IMR-90 (cell line): ENCODE measurements around the gene SDR9C7. TPM values are rescaled to one million over a fixed set of nuclear protein-coding genes. Genes with fewer than 3 reads are reported as not detected.
"Not testable (repeated sequence)": the region's sequence is repeated elsewhere in the genome, so short reads cannot be mapped to it uniquely, and the experiment has no call there.

Experiments
- ATAC-seq: fragments of 200-7000 bp; cut with Tn5 transposase; 2 replicates; pipeline ENCODE4 v1.9.1; 2020; ENCODE audit warnings: low read depth, mild to moderate bottlenecking, moderate library complexity
- BruUV-seq: library from RNA; stranded (reverse); fragments of 400-500 nt; replicated peaks from 2 replicates; lab custom pipeline; 2021; lab: Mats Ljungman, UMichigan
- CTCF ChIA-PET: fragments of 300-600 bp; formaldehyde crosslinking; extraction: SDS; loops from one replicate; lab custom pipeline; 2021; ENCODE audit warnings: antibody characterized with exemption; lab: Yijun Ruan, JAX
- POLR2A ChIA-PET: fragments of 300-600 bp; sonication (Branson Sonifier 250); formaldehyde crosslinking; loops from one replicate; lab custom pipeline; 2022; ENCODE audit warnings: antibody characterized with exemption; ENCODE audit not compliant: unreplicated experiment; lab: Charles Lee
- DNase-seq: peaks from one replicate; pipeline ENCODE4 v3.0.0; 2013
- H2AFZ ChIP-seq: replicated peaks from 2 replicates; pipeline ENCODE3; 2013; ENCODE audit warnings: low read length, mild to moderate bottlenecking; ENCODE audit not compliant: poor library complexity
- H2AK5ac ChIP-seq: 2 replicates; pipeline ENCODE4 v1.6.1; 2013; ENCODE audit warnings: low read depth, low read length, inconsistent platforms
- H2AK9ac ChIP-seq: replicated peaks from 2 replicates; pipeline ENCODE3; 2013; ENCODE audit warnings: mild to moderate bottlenecking, low read depth, low read length, moderate library complexity; ENCODE audit not compliant: poor library complexity
- H2BK120ac ChIP-seq: 2 replicates; pipeline ENCODE4 v1.6.1; 2013; ENCODE audit warnings: low read depth, low read length, inconsistent platforms
- H2BK15ac ChIP-seq: 3 replicates; pipeline ENCODE4 v1.6.1; 2013; ENCODE audit warnings: low read depth, low read length, inconsistent platforms
- H2BK20ac ChIP-seq: 2 replicates; pipeline ENCODE4 v1.6.1; 2013; ENCODE audit warnings: low read depth, mild to moderate bottlenecking, inconsistent platforms, low read length, moderate library complexity
- H2BK5ac ChIP-seq: 2 replicates; pipeline ENCODE4 v1.6.1; 2013; ENCODE audit warnings: mild to moderate bottlenecking, low read depth, low read length, inconsistent platforms; ENCODE audit not compliant: poor library complexity, severe bottlenecking
- H3K14ac ChIP-seq: replicated peaks from 2 replicates; pipeline ENCODE4 v1.6.1; 2013; ENCODE audit warnings: low read depth, low read length, inconsistent platforms
- H3K18ac ChIP-seq: 2 replicates; pipeline ENCODE4 v1.6.1; 2013; ENCODE audit warnings: low read depth, low read length, control low read depth
- H3K23ac ChIP-seq: 2 replicates; pipeline ENCODE4 v1.6.1; 2013; ENCODE audit warnings: low read depth, low read length, inconsistent platforms
- H3K27ac ChIP-seq: 2 replicates; pipeline ENCODE4 v1.5.1; 2013; ENCODE audit warnings: mild to moderate bottlenecking, control low read depth, low read length; ENCODE audit not compliant: insufficient read depth
- H3K27me3 ChIP-seq: 2 replicates; pipeline ENCODE4 v1.6.1; 2013; ENCODE audit warnings: low read length; ENCODE audit not compliant: control insufficient read depth, insufficient read depth
- H3K36me3 ChIP-seq: 2 replicates; pipeline ENCODE4 v1.6.1; 2013; ENCODE audit warnings: low read length, mixed read lengths; ENCODE audit not compliant: control insufficient read depth, insufficient read depth
- H3K4ac ChIP-seq: 2 replicates; pipeline ENCODE4 v1.6.1; 2013; ENCODE audit warnings: low read depth, low read length, inconsistent platforms
- H3K4me1 ChIP-seq: 2 replicates; pipeline ENCODE4 v1.6.1; 2013; ENCODE audit warnings: low read length, mixed read lengths; ENCODE audit not compliant: control insufficient read depth, insufficient read depth
- H3K4me2 ChIP-seq: 2 replicates; pipeline ENCODE4 v1.6.1; 2013; ENCODE audit warnings: low read depth, mild to moderate bottlenecking, control low read depth, low read length, moderate library complexity
- H3K4me3 ChIP-seq: 2 replicates; pipeline ENCODE4 v1.5.1; 2013; ENCODE audit warnings: low read depth, mild to moderate bottlenecking, control low read depth, low read length, moderate library complexity; ENCODE audit not compliant: insufficient read depth
- H3K56ac ChIP-seq: 2 replicates; pipeline ENCODE4 v1.6.1; 2013; ENCODE audit warnings: low read length, inconsistent platforms; ENCODE audit not compliant: insufficient read depth; ENCODE audit errors: extremely low read depth
- H3K79me1 ChIP-seq, 2 experiments: 2 replicates each; pipeline ENCODE4 v1.6.1; 2013; ENCODE audit warnings: low read length in 2 of 2, inconsistent platforms in 1 of 2, low read depth in 1 of 2
- H3K9ac ChIP-seq: 2 replicates; pipeline ENCODE4 v1.6.1; 2013; ENCODE audit warnings: low read depth, low read length, control low read depth
- H3K9me1 ChIP-seq: 2 replicates; pipeline ENCODE4 v1.6.1; 2013; ENCODE audit warnings: low read length, inconsistent platforms; ENCODE audit not compliant: insufficient read depth
- H3K9me3 ChIP-seq: 2 replicates; pipeline ENCODE4 v1.6.1; 2013; ENCODE audit warnings: low read length; ENCODE audit not compliant: control insufficient read depth, insufficient read depth
- H4K20me1 ChIP-seq: 2 replicates; pipeline ENCODE4 v1.6.1; 2013; ENCODE audit warnings: low read length, inconsistent platforms; ENCODE audit not compliant: insufficient read depth
- H4K5ac ChIP-seq: 2 replicates; pipeline ENCODE4 v1.6.1; 2013; ENCODE audit warnings: mild to moderate bottlenecking, low read depth, low read length, control low read depth
- H4K8ac ChIP-seq, 2 experiments: 2 replicates each; pipeline ENCODE4 v1.6.1; 2013; ENCODE audit warnings: low read depth in 2 of 2, low read length in 2 of 2, control low read depth in 1 of 2, inconsistent platforms in 1 of 2
- H4K91ac ChIP-seq: 2 replicates; pipeline ENCODE4 v1.6.1; 2013; ENCODE audit warnings: low read depth, low read length, inconsistent platforms; ENCODE audit not compliant: insufficient read depth
- WGBS, 2 experiments: methylation state at CpG; one replicate each; pipeline versions ENCODE4 v1.1.5 to v1.1.7; 2013; ENCODE audit warnings: missing lambda C conversion rate in 2 of 2; ENCODE audit not compliant: insufficient read length in 1 of 2; ENCODE audit errors: extremely low coverage in 2 of 2; 5-methylcytosine and 5-hydroxymethylcytosine counted together
- dilution Hi-C: fragments of 300-500 bp; cut with HindIII; formaldehyde crosslinking; loops from one replicate; pipeline ENCODE4 v1.14.3; 2018; ENCODE audit warnings: low sequenced_read_pairs; ENCODE audit not compliant: unreplicated experiment
- in situ Hi-C: fragments of 300-500 bp; cut with MboI; formaldehyde crosslinking; loops from 3 replicates; pipeline ENCODE4 v1.14.3; 2019; ENCODE audit warnings: low sequenced_read_pairs, inconsistent platforms, mixed read lengths
- intact Hi-C: fragments of 100-400 bp; cut with micrococcal nuclease; formaldehyde crosslinking; loops from 2 replicates; pipeline ENCODE4 v1.10.0; 2022
- polyA plus RNA-seq, 3 experiments: library from polyadenylated mRNA; depleted of rRNA; stranded (reverse); fragments of >200 nt; gene quantifications; 2 replicates each; pipeline ENCODE4 v1.2.3, GENCODE V29; 2012; ENCODE audit warnings: low replicate concordance in 1 of 3
- total RNA-seq: library from RNA; depleted of rRNA; stranded (reverse); fragments of >200 nt; gene quantifications from 2 replicates; pipeline ENCODE4 v1.2.3, GENCODE V29; 2012

SDR9C7 gene
- total and polyA plus RNA-seq, 2 of the 4 experiments (the other 2 are of a cell fraction), result not detected

DNA sequence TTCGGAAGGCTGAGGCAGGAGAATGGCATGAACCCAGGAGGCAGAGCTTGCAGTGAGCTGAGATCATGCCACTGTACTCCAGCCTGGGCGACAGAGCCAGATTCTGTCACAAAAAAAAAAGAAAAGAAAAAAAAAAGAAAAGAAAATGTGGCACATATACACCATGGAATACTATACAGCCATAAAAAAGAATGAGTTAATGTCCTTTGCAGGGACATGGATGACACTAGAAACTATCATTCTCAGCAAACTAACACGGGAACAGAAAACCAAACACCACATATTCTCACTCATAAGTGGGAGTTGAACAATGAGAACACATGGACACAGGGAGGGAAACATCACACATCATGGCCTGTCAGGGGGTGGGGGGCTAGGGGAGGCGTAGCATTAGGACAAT, 43.2 kb upstream of the SDR9C7 start:
- H3K4me1 ChIP-seq, H2AK5ac ChIP-seq, H3K27me3 ChIP-seq, POLR2A ChIA-PET, H3K9me1 ChIP-seq, H3K79me1 ChIP-seq, H2BK120ac ChIP-seq, H3K9me3 ChIP-seq, intact Hi-C loops, H2BK5ac ChIP-seq, H3K36me3 ChIP-seq, H3K18ac ChIP-seq, H4K8ac ChIP-seq, H3K4me2 ChIP-seq, dilution Hi-C loops, H4K5ac ChIP-seq, H3K56ac ChIP-seq, H4K20me1 ChIP-seq, H3K4ac ChIP-seq, H2BK15ac ChIP-seq, DNase-seq, ATAC-seq, H4K91ac ChIP-seq, H3K27ac ChIP-seq, BruUV-seq, H3K4me3 ChIP-seq, H2AK9ac ChIP-seq, H2AFZ ChIP-seq, H2BK20ac ChIP-seq, H3K9ac ChIP-seq, H3K14ac ChIP-seq, H3K23ac ChIP-seq: not testable (repeated sequence)
- in situ Hi-C loops, result loop anchor here (25.0 kb wide), 1 partner anchor 465 kb away; the partner anchor contains the start of gene RBMS2
- no CpG with 5 or more reads among the region's 4 CpGs for WGBS, 2 experiments
- CTCF ChIA-PET, result interaction anchor here (0.7 kb wide), 1 partner anchor 15 kb away, joined by 3 read pairs; no protein-coding TSS in a partner anchor

DNA sequence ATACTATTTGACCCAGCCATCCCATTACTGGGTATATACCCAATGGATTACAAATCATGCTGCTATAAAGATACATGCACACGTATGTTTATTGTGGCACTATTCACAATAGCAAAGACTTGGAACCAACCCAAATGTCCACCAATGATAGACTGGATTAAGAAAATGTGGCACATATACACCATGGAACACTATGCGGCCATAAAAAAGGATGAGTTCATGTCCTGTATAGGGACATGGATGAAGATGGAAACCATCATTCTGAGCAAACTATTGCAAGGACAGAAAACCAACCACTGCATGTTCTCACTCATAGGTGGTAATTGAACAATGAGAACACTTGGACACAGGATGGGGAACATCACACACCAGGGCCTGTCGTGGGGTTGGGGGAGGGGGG, 40.0 kb upstream of the SDR9C7 start:
- not testable (repeated sequence) for H4K8ac ChIP-seq

More for the DNA sequence above, 40.0 kb upstream of the SDR9C7 start:
- WGBS, 2 experiments, result no CpG with 5 or more reads among the region's 3 CpGs
- H3K56ac ChIP-seq, H3K4me3 ChIP-seq, H4K5ac ChIP-seq, ATAC-seq, H3K4ac ChIP-seq, H3K27me3 ChIP-seq, intact Hi-C loops, H2BK15ac ChIP-seq, H3K36me3 ChIP-seq, H3K14ac ChIP-seq, CTCF ChIA-PET, dilution Hi-C loops, H2AK5ac ChIP-seq, in situ Hi-C loops, H2BK5ac ChIP-seq, H3K79me1 ChIP-seq, H3K18ac ChIP-seq, H3K4me2 ChIP-seq, H3K9me3 ChIP-seq, BruUV-seq, H2BK20ac ChIP-seq, H3K9ac ChIP-seq, H3K23ac ChIP-seq, H2AFZ ChIP-seq, POLR2A ChIA-PET, H4K20me1 ChIP-seq, H3K4me1 ChIP-seq, H3K9me1 ChIP-seq, H3K27ac ChIP-seq, H2AK9ac ChIP-seq, H4K91ac ChIP-seq, DNase-seq, H2BK120ac ChIP-seq: not testable (repeated sequence)
